Measurements from ENCODE around the gene NKX6-2. TPM values are rescaled to one million over a fixed set of nuclear protein-coding genes. Genes with fewer than 3 reads are reported as not detected.

NKX6-2 gene
- not detected for total RNA-seq

- no peak for TF ChIP-seq CTCF (IDR thresholded peaks at IDR 0.05)
- Mint-ChIP-seq H3K27me3 (peaks cover 25% of the 10 kb centered on the region), H3K4me1 (ENCODE audit: low read depth) (peaks cover 2% of the 10 kb centered on the region), H3K9me3 (no peaks in the 10 kb centered on the region), H3K4me3 (no peak within 1 kb of the TSS), H3K27ac (no peak within 1 kb of the TSS), H3K36me3 (ENCODE audit: low read depth) (peaks cover 19% of the 10 kb centered on the region)
- no peak for DNase-seq
- ATAC-seq: no peak
- intact Hi-C loops (cut with micrococcal nuclease): no loop called here
- ChIA-PET CTCF (no interaction called here), POLR2A (no interaction called here)
Observed at GRCh38 chr10:132785723-132786475, at the start of gene NKX6-2. TSS of gene NKX6-2 (minus strand) at chr10:132786147. CDS start at chr10:132785948, 199 bp downstream.

- no peak for TF ChIP-seq CTCF (IDR thresholded peaks at IDR 0.05)
Observed at GRCh38 chr10:132834891-132835847, 49.2 kb upstream of the NKX6-2 start.

GRCh38 chr10:132834311-132834761 lies 48.4 kb upstream of the NKX6-2 start:
- TF ChIP-seq CTCF (IDR thresholded peaks at IDR 0.05): no peak
- no peaks in the 10 kb centered on the region for H3K27me3 Mint-ChIP-seq
- no peaks in the 10 kb centered on the region for H3K4me1 Mint-ChIP-seq (ENCODE audit: low read depth)
- H3K36me3 Mint-ChIP-seq (ENCODE audit: low read depth): no peaks in the 10 kb centered on the region
- no peak for ATAC-seq
- H3K27ac Mint-ChIP-seq: no peak overlapping the region
- H3K9me3 Mint-ChIP-seq: peaks cover 2% of the 10 kb centered on the region
- CTCF ChIA-PET: no interaction called here
- POLR2A ChIA-PET: no interaction called here
- no peak overlapping the region for H3K4me3 Mint-ChIP-seq
- no peak for DNase-seq
- intact Hi-C loops (cut with micrococcal nuclease): no loop called here

More at GRCh38 chr10:132834891-132835847, 49.2 kb upstream of the NKX6-2 start:
- Mint-ChIP-seq H3K27ac (no peak overlapping the region), H3K36me3 (ENCODE audit: low read depth) (no peaks in the 10 kb centered on the region), H3K27me3 (no peaks in the 10 kb centered on the region), H3K4me1 (ENCODE audit: low read depth) (no peaks in the 10 kb centered on the region), H3K4me3 (no peak overlapping the region), H3K9me3 (peaks cover 2% of the 10 kb centered on the region)
- CTCF ChIA-PET: interaction anchor here (1.1 kb wide), 1 partner anchor 290 kb away, joined by 3 read pairs; no protein-coding TSS in a partner anchor
- no peak for DNase-seq
- intact Hi-C loops (cut with micrococcal nuclease): no loop called here
- POLR2A ChIA-PET: no interaction called here
- ATAC-seq: no peak

- CTCF ChIA-PET: no interaction called here
- Mint-ChIP-seq H3K4me1 (ENCODE audit: low read depth) (no peaks in the 10 kb centered on the region), H3K9me3 (peaks cover 2% of the 10 kb centered on the region), H3K27me3 (no peaks in the 10 kb centered on the region), H3K36me3 (ENCODE audit: low read depth) (no peaks in the 10 kb centered on the region), H3K27ac (no peak overlapping the region), H3K4me3 (no peak overlapping the region)
- no peak for TF ChIP-seq CTCF (IDR thresholded peaks at IDR 0.05)
- DNase-seq (no peak), ATAC-seq (no peak)
- POLR2A ChIA-PET: no interaction called here
- intact Hi-C loops (cut with micrococcal nuclease): no loop called here
Observed at GRCh38 chr10:132833421-132834111, 47.6 kb upstream of the NKX6-2 start.

All from activated CD8-positive, alpha-beta T cell treated with anti-CD3 and anti-CD28 coated beads for 36 hours (primary cell).